Measurements from ENCODE around the gene ZDHHC12. TPM values are rescaled to one million over a fixed set of nuclear protein-coding genes. Genes with fewer than 3 reads are reported as not detected.

Gene ZDHHC12
- total and polyA plus RNA-seq, 10 of the 15 experiments (the other 5 are each of a cell fraction or from before 2014, with no cell fraction given), result 0.95 to 146 (median 49.9) TPM

GRCh38 chr9:128713941-128714573 lies 9.9 kb downstream of the ZDHHC12 start (continued):
- TF ChIP-seq RELB (IDR thresholded peaks at IDR 0.05; ENCODE audit: low read depth) (no peak), DPF2 (IDR thresholded peaks at IDR 0.05) (no peak)

GRCh38 chr9:128713411-128713780 lies 10.5 kb downstream of the ZDHHC12 start:
- CTCF ChIA-PET, result no interaction called here
- intact Hi-C loops (cut with micrococcal nuclease; ENCODE audit: unreplicated experiment), result no loop called here
- Histone ChIP-seq H2AFZ (ENCODE audit: control insufficient read depth, low read depth, low read length) (no peak overlapping the region), H3K27ac (ENCODE audit: control insufficient read depth, insufficient read depth) (no peak overlapping the region), H3K4me3 (no peak overlapping the region), H3K27me3 (replicated peaks in 1 of 2; ENCODE audit: control insufficient read depth in 2 of 2, insufficient read depth in 2 of 2, low read length in 1 of 2) (no peaks in the 10 kb centered on the region), H3K79me2 (ENCODE audit: control insufficient read depth, insufficient read depth, low read length) (no peaks in the 10 kb centered on the region), H3K9ac (ENCODE audit: control insufficient read depth, insufficient read depth, low read length) (no peak overlapping the region), H3K36me3 (ENCODE audit: control insufficient read depth in 2 of 2, insufficient read depth in 2 of 2, low read length in 1 of 2) (no peaks in the 10 kb centered on the region), H3K4me2 (ENCODE audit: control insufficient read depth, insufficient read depth) (no peak overlapping the region), H4K20me1 (ENCODE audit: control insufficient read depth, insufficient read depth) (no peaks in the 10 kb centered on the region), H3K9me3 (replicated peaks; ENCODE audit: control insufficient read depth, insufficient read depth, low read length) (no peaks in the 10 kb centered on the region), H3K4me1 (ENCODE audit: control insufficient read depth, insufficient read depth, low read length) (no peaks in the 10 kb centered on the region)
- POLR2A ChIA-PET, result no interaction called here
- no peak for ATAC-seq
- BruUV-seq (replicated peaks), result no TSS peak
- in situ Hi-C loops (cut with MboI), result no loop called here
- DNase-seq (ENCODE audit: low read depth, low spot score), result no peak
- SMC1A ChIA-PET (ENCODE audit: uncharacterized antibody, unreplicated experiment), result no interaction called here
- FAIRE-seq, result no peak
- RAD21 ChIA-PET (ENCODE audit: unreplicated experiment), result no interaction called here
- WGBS (ENCODE audit: insufficient coverage, insufficient replicate concordance, low lambda C conversion rate, missing lambda C conversion rate), result 72% methylated on average over 13 of the region's 13 CpGs
- TF ChIP-seq MYB (IDR thresholded peaks at IDR 0.05; ENCODE audit: borderline replicate concordance, low read depth, low read length) (no peak), CBX3 (IDR thresholded peaks at IDR 0.05; ENCODE audit: borderline replicate concordance, low read depth) (no peak), RFX5 (IDR thresholded peaks at IDR 0.05; ENCODE audit: low read depth, low read length) (no peak), BRCA1 (IDR thresholded peaks at IDR 0.05; ENCODE audit: low read depth, low read length) (no peak), ZBTB4 (CRISPR knock-in tag; IDR thresholded peaks at IDR 0.05) (no peak), ZNF217 (IDR thresholded peaks at IDR 0.05) (no peak), BHLHE40 (IDR thresholded peaks at IDR 0.05; ENCODE audit: borderline replicate concordance in 1 of 2, low read depth in 2 of 2, low read length in 1 of 2) (no peak), BCLAF1 (IDR thresholded peaks at IDR 0.05) (no peak), PAX5 (IDR thresholded peaks at IDR 0.05; ENCODE audit: borderline replicate concordance, low read depth, low read length) (no peak), TAF1 (IDR thresholded peaks at IDR 0.05; ENCODE audit: borderline replicate concordance, low read depth, low read length) (no peak), EZH2 (IDR thresholded peaks at IDR 0.05; ENCODE audit: borderline replicate concordance, control insufficient read depth, low read depth, low read length) (no peak), TARDBP (IDR thresholded peaks at IDR 0.05; ENCODE audit: borderline replicate concordance) (no peak), CBX5 (IDR thresholded peaks at IDR 0.05; ENCODE audit: low read depth) (no peak)
